ENCODE data around the gene ATRNL1.

ATRNL1 gene

DNA sequence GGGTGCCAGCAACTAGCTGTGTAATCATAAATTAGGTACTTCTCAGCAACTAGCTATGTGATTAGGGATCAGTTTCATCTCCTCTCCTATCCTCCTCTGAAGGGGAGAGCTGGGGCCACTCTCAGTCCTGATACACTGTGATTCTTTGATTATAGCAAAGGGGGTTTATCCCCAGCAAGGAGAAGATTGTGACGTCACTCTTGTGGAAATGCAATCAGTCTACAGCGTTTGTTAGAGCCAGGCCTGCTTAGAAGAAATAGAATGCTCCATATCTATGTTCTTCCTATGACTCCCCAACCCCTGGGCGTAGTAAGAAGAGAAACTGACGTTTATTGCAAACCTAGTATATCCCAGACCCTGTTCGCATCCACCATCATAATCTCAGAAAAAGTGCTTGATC lies 871.7 kb downstream of the ATRNL1 start:
- DNase-seq: no peak

GRCh38 chr10:115965376-115965775 lies 872.2 kb downstream of the ATRNL1 start:
- no peak for DNase-seq

DNA sequence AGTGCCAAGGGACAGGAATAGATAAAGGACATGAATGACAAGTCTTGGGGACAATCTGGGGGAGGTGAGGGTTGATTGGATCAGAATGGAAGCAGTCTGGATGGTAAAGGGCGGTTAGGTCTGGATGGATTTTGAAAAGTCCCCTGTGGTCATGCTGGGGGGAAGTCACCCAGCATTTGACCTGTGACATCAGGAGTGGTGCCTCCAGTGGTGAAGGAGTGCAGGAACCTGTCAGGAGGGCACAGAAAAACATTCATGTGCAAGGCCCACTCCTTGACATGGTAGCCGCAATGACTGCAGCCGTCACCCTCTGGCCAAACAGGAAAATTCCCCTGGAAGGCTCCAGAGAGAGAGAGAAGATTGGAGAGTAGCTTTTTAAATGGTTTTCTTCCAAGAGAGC lies 875.1 kb downstream of the ATRNL1 start:
- DNase-seq: no peak

GRCh38 chr10:115969591-115969990 lies 876.4 kb downstream of the ATRNL1 start:
- DNase-seq: no peak

DNA sequence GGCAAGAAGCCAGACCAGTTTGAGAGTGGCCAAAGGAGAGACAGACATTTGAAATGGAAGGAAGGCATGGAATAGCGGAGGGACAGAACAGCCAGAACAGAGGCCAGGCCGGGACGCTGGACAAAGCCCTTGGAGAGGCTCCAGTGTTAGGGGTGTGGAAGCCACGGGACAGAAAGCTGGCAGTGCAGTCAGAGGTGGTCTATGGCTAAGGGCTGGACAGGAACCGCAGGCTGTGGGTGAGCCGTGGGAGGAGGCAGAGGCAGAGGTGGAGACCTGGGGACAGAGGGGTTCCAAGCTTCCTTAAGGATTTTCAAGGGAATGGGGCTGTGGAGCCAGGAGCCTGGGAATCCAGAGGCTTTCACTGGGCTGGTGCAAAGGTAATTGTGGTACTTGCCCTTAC lies 878.8 kb downstream of the ATRNL1 start:
- no peak for DNase-seq

GRCh38 chr10:115972426-115972825 lies 879.3 kb downstream of the ATRNL1 start:
- DNase-seq: no peak

DNA sequence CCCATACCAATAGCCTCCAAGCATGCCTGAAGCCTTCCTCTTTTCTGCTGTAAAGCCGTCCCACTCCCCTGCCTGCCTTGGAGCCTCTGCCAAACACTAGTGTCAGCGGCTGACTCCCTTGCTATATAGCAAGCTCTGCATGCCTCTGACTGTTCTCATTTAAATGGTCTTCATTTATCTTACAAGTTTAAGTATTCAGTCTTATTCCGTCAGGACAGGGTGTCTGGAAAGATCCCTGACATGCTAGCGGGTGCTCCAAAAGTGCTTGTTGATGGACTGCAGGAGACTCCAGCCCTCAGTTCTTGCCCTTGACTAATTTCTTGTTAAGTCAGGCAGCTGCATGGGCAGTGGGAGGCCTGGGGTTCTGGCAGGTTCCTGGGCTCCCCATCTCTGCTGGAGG lies 881.2 kb downstream of the ATRNL1 start:
- no peak for DNase-seq

DNA sequence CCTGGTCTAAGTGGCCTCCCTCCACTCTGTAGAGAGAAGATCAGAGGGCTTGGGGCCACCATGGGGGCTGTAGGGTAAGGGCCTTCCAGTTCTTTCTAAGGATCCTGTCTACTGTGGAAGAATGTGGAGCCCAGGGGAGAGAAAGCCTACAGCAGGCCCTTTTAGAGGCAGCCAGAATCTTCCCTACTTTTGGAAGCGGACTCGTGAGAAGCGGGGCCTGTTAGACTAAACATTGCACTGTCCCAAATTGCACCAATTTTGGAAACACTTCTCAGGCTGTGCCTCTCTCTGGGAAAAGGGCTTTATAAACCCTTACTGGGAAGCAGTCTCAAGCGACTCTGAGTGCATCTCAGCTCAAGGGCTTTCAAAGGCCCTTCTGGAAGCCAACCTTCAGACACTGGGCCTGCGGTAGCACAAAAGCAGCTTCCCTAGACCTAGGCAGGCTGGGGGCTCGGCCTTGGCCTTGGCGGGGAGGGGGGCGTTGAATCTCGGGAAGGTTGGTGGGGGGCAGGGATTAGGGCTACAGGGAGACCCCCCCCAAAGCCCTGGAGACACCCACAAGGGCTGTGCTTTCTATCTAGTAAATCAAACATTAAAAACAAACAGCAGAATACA lies 881.8 kb downstream of the ATRNL1 start:
- no peak for DNase-seq

DNA sequence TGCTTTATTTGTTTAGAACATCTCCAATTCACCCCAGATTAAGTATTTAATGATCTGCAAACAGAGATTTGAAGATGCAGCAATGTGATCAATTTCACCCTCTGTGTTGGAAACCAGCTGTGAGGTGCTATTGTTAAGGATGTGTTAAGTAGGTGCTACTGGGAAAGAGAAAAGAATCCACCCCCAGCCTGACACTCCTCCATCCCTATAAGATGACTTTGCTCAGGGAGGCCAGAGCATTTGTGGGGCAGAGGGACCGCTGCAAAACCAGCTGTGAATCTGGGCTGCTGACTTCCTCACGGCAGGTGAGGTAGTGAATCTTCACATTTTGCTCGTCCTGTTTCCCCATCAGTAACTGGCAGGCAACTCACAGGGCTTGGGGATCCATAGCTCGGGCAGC lies 882.3 kb downstream of the ATRNL1 start:
- DNase-seq: no peak

DNA sequence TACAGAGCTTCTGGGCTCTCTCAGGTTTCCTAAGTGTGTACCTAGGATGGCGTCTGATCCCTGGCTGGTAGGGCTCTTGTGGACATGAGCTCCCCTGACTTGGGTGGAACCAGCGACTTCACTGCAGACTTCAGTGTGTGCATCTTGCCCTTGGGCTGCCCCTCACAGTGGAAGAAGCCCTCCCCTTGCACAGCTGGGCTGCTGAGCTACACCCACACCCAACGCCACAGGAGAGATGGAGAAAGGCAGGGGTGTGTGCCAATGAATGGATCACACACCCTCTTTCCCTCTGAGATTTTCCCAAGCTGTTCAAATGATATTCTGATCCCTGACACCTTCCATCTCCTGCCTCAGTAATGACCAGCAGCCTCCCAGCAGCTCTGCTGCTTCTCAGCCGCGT lies 883.2 kb downstream of the ATRNL1 start:
- no peak for DNase-seq

- no peak for DNase-seq
Measured at GRCh38 chr10:115977855-115978254, 884.7 kb downstream of the ATRNL1 start.

GRCh38 chr10:115979576-115979975 lies 886.4 kb downstream of the ATRNL1 start:
- DNase-seq: no peak

DNA sequence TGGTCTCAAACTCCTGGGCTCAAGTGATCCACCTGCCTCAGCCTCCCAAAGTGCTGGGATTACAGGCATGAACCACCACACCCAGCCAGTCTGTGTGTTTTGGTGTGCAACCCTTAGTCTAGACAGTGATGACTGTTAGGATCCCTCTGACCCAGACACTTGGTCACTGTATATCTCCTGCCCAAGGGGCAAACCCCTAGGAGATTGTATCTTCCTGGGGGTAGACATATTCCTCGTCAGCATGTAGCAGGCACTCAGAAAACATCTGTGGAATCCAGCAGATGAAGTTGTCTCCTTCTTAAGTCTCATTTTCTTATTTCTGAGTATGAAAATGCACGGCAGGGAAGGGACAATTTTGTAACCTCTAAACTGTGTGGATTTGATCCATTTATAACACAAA lies 887.3 kb downstream of the ATRNL1 start:
- no peak for DNase-seq

- DNase-seq: no peak
Measured at GRCh38 chr10:115981081-115981480, 887.9 kb downstream of the ATRNL1 start.

DNA sequence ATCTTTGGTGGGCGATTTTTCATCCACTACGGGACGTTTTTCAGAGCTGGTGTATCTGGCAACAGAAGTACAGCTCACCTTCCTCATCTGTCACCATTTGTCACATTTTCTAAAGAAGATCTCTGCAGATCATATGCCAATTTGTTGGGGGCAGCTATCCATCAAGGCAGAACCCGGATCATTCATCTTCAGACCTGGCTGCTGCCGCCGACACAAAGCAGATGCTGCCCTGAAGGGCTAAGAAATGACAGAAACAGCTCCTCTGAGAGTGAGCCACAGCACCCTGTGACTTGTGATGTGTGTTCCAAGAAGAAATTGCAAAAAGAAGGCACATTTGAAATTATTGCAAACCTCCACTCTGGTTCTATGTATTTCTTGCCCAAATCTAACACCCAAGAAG lies 888.9 kb downstream of the ATRNL1 start:
- no peak for DNase-seq

- DNase-seq: no peak
Measured at GRCh38 chr10:115982526-115982925, 889.4 kb downstream of the ATRNL1 start.

DNA sequence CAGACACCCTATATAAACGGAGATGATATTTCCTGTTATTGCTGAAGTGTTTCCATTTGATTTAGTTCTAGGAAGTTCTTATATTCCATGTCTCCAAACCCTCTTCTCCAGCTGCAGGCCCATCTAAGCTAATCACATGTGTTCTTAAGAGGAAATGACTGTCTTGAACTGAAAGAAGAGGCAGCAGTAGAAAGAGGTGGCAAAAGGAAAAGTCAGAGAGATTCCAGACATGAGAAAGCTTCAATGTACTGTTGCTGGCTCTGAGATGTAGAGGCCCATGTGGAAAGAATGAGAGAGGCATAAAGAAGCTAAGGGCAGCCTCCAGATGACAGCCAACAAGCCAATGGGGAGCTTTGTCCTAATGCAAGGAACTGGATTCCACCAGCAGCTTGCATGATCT lies 892.6 kb downstream of the ATRNL1 start:
- no peak for DNase-seq

DNA sequence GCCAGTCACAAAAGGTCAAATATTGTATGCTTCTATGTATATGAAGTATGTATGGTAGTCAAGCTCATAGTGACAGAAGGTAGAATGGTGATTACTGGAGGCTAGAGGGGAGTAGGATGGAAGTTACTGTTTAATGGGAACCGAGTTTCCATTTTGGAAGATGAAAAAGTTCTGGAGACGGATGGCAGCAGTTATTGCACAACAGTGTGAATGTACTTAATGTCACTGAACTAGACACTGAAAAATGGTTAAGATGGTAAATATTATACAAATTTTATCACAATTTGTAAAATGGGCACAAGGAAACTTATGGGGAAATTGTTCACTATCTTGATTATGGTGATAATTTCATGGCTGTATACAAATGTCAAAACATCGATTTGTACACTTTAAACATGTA lies 895.2 kb downstream of the ATRNL1 start:
- no peak for DNase-seq

GRCh38 chr10:115989621-115990020 lies 896.5 kb downstream of the ATRNL1 start:
- DNase-seq: no peak

- DNase-seq: no peak
Measured at GRCh38 chr10:115992236-115992986, 899.2 kb downstream of the ATRNL1 start.

DNA sequence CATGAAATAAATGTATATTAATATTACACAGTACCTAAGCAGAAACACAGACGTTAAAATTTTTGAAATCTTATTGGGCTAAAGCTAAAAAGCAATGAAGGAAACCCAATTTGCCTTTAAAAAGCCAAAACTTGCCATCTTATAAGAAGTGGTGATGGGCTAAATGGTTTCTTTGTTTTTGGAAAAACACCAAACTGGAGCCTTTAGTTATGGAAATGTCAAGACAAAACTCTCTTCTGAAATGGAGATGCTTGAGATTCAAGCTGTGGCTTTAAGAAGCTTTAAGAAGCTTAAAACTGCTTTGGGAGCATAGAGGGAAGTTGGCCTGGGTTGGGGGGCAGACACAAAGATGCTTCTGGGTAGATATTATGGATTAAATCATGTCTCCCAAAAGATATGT lies 902.9 kb downstream of the ATRNL1 start:
- DNase-seq: no peak

GRCh38 chr10:115998301-115998700 lies 905.1 kb downstream of the ATRNL1 start:
- DNase-seq: no peak

Data from activated CD4-positive, CD25-positive, alpha-beta regulatory T cell treated with anti-CD3 and anti-CD28 coated beads, Interleukin-2, amount 50 U/mL, for 72 hours (primary cell).